T-helper 1 cell treated with Interleukin-12 subunit alpha and Interleukin-12 subunit beta and Interleukin-4 antibody, amounts not matched to agents 30 ng/mL and 1 ng/mL, for 36 hours (primary cell): ENCODE data around the gene COL4A6. TPM values are rescaled to one million over a fixed set of nuclear protein-coding genes. Genes with fewer than 3 reads are reported as not detected.

ENCODE experiments used
- intact Hi-C: fragments of 100-400 bp; cut with micrococcal nuclease; formaldehyde crosslinking; loops from one replicate; pipeline ENCODE4 v1.15.1; 2024
- total RNA-seq: library from RNA; stranded (reverse); gene quantifications from 2 replicates; pipeline ENCODE4 v1.2.3, GENCODE V29; 2022

Gene COL4A6
- total RNA-seq, 1 donor from 2014 or later, result not detected

- intact Hi-C loops, result no loop called here
Measured at GRCh38 chrX:108217876-108218275, 220.3 kb downstream of the COL4A6 start.

GRCh38 chrX:108216919-108217571 lies 221.2 kb downstream of the COL4A6 start:
- intact Hi-C loops, result no loop called here

DNA sequence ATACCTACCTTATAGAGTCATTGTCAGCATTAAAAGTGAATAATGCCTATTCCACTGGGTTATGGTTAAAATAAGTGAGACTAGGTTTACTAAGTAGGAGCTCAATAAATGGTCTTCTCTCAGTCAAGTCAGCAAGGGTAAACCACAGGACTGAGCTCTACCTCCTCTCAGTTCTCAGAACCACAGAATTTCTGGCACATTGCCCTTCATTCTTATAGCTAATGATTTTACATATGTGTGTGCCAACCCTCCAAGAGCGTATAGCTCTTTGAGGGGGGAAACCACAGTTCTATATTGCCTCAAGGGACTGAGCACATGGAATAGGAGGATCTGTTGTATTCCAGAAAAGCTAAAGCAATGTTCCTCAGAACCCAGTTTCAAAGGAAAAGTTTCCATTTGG lies 221.8 kb downstream of the COL4A6 start:
- intact Hi-C loops, result no loop called here

GRCh38 chrX:108211301-108211700 lies 226.9 kb downstream of the COL4A6 start:
- intact Hi-C loops, result no loop called here

DNA sequence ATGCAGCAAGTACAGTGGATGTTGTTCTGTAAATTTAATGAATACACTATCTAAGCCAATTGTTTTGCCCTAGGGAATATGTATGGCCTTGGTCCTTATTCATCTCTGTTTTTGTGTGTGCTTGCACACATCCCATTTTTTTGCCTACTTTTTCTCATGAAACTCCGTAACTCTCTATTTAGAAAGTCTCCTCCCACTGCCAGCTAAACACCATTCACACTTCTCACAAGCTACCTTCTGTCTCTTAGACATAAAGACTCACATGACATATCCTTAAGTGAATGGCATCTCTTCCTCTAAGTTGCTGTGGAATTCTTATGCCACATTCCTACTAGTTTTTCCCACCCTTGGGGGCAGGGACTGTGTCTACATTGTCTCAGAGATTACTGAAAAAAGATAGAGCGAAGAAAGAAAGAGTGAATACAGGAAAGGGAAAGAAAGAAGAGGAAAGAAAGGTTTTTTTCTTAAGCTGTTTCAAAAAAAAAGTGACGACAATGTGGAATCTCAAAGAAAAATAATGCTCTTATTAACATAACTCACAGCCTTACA lies 229.1 kb downstream of the COL4A6 start:
- intact Hi-C loops, result no loop called here

DNA sequence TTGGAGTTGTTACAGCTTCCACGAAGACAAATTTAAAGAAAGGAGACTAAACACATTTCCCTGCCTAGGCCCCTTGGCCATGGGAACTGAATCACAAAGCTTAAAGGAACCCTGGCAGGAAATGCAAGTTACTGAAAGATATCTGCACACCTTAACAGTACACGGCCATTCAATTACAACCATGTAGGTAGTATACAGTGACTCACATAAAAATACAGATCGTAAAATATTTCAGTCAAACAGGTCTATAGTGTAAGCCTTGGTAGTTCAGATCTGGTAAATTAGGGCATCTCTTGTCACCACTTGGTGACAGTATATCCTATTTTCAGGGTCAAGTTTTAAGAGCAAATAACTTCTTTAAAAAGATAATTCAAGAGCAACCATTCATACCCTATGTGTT lies 234.7 kb downstream of the COL4A6 start:
- intact Hi-C loops, result no loop called here

GRCh38 chrX:108199691-108200090 lies 238.5 kb downstream of the COL4A6 start:
- intact Hi-C loops, result no loop called here

DNA sequence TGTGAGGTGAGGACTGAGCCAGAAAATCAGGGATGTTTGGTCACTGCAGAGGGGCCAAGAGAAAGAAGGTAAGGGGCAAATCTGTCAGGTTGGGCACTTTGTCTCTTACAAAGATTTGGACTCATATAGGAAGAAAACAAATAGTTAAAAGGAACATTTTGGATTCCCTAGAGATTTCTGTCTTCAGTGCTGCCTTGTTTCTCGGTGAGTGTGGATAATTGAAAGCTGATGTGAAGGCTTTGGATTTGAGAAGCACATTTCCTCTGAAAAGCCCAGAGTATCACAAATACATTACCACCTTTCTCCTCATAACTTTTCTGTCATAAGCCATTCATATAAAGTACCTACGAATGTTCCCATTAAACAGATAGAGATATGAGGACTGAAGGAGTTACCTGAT lies 239.2 kb downstream of the COL4A6 start:
- intact Hi-C loops, result no loop called here

- intact Hi-C loops, result no loop called here
Measured at GRCh38 chrX:108198420-108198819, 239.8 kb downstream of the COL4A6 start.

GRCh38 chrX:108186811-108187210 lies 251.4 kb downstream of the COL4A6 start:
- intact Hi-C loops, result no loop called here

DNA sequence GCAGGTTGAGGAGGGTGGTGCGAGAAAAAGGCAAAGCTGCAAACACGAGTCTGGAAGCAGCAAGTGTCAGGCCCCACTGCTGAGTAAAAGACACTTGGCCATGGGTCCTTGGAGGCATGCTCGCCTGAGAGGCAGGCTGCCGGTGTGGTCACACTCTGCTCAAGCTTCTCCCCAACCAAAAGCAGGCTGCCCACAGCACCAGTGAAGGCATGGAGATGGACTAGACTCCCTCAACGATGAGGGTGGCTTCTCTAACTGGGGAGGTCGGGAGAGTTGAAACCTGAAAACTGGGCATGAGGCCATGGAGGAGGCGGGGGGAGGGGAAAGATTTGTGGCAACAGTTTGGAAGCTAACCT lies 260.1 kb downstream of the COL4A6 start:
- intact Hi-C loops, result no loop called here

GRCh38 chrX:108177351-108178142 lies 260.7 kb downstream of the COL4A6 start:
- intact Hi-C loops, result no loop called here

- intact Hi-C loops, result no loop called here
Measured at GRCh38 chrX:108173874-108174273, 264.3 kb downstream of the COL4A6 start.

DNA sequence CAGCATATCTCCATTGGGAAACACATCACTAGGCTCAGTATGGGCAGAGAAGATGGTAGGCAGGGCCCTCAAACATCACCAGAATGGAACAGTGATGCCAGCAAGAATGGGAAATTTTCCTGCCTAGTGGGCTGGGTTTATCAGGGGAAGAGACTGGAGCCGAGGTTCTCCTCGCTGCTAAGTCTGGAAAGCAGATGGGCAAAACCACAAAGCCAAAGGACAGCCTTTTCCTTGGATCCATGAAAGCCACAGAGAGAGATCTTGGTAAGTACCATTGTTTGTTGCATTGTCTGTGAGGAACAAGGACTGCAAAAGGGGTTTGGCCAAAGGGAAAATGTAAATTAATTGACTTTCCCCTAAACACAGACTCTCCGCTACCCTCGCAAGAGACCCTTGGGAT lies 266.6 kb downstream of the COL4A6 start:
- intact Hi-C loops, result no loop called here

- intact Hi-C loops, result no loop called here
Measured at GRCh38 chrX:108169768-108170167, 268.5 kb downstream of the COL4A6 start.

DNA sequence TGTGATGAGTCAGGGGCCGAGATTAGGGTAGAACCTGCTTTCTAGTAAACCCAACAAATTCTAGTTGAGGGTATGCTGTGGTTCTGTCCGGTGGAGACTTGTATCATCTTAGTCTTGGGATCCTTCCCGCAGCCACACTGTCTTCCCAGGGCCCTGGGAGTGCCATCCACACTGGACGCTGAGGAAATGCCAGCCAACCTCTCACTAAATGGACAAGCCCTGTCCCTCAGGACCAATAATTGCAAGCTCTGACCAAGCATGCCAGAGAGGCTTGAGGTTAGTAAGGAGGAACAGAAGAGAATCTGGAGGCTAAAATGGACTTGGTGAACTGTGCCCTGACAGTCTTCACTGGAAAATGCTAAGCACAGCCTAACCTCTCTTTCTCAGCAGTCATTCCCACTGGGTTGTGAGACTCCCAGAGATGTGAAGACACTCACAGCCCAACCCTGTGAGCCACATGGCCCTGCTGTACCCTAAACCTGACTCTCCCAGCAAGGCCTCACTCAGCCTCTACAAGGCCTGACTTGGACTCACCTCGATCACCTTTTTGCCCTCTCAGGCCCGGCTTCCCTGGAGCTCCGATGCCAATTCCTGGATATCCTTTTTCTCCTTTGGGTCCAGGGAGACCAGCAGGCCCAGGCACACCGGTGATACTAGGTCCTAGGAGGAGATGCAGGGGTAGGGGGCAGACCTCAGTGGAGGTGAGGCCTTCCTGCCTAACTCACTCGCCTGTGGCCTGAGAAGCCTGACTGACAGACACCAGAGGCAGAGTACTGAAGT lies 269.1 kb downstream of the COL4A6 start:
- intact Hi-C loops, result no loop called here

GRCh38 chrX:108167211-108167872 lies 270.9 kb downstream of the COL4A6 start:
- intact Hi-C loops, result no loop called here

DNA sequence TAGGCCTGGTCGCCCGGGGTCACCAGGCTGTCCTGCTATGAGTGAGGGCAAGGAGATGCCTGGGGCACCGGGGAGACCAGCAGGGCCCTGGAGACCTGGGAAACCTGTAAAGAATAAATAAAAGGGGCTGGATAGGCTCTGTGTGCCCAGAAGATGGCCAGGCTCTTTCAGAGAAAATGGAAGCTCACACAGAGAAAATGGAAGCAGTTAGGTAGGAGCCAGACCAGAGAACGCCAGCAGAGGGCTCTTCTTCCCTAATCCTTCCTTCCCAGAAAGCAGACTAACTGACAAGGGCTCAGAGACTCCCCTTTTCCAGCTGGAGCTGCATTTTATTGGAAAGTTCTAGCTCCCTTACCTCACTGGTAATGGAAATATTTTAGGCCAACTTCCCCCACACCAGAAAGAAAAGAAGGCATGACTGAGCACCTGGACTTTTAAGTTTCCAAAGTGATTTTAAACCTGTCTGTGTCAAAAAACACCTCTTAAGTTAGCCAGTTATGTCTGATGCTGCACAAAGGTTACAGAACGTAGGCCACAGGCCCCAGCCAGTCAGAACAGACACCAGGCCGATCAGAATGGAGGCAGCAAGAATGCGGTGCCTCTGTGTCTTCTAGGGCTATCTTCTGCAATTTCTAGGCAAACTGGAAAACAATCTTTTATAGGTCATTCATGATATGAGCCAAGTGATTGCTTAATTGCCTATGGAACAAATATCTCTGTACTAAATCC lies 272.7 kb downstream of the COL4A6 start:
- intact Hi-C loops, result no loop called here

DNA sequence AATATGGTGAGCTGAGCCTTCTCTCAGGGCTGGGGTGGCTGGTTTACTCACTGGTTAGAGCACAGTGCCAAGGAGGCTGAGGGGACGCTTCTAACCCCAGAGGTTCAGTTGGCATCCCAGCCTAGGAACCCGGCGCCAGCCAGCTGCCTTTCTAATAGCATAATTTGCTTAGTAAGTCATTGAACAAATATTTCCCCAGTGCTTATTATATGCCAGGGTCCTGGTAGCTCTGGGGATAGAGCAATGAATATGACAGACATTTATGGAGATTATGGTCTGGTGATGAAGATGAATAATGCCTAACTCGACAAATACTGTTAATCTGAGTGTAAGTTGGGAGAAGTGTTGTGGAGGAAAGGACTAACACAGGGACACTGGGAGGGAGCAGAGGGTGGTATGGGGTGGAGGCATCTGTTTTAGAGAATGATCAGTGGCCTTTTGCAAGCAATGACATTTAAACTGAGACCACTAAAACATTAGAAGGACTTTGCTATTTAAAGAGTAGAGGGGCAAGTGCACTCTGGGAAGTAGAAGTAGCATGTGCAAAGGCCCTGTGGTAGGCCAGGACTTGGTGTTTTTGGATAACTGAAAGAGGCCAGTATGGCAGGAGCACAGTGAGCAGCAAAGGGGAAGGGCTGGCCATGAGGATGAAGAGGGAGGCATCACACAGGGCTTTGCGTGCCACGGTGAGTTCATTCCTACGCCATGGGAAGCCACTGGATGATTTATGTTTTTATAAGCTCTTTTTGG lies 274.7 kb downstream of the COL4A6 start:
- intact Hi-C loops, result no loop called here

DNA sequence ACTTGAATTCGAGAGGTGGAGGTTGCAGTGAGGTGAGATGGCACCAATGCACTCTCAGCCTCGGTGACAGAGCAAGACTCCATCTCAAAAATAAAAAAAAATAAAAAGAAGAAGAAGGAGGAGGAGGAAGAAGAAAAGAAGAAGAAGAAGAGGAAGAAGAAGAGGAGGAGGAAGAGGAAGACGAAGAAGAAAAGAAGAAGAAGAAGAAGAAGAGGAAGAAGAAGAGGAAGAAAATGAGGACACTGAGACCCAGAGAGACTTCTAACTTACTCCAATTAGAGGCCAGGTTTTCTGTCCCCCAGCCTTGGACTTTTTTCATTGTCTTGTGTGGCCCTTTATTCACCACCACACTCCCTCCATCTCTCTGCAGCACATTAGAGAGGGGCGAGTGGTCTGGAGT lies 276.0 kb downstream of the COL4A6 start:
- intact Hi-C loops, result no loop called here
